ENCODE results near the gene PI4KB. TPM values are rescaled to one million over a fixed set of nuclear protein-coding genes. Genes with fewer than 3 reads are reported as not detected.

The PI4KB gene
- total and polyA plus RNA-seq, 10 donors, result 25.6 to 85.4 (median 66.3) TPM

- 38 to 61% (median 45%) methylated on average over 7 to 9 of the region's 9 CpGs for WGBS, 5 donors
- TF ChIP-seq POLR2A (IDR thresholded peaks at IDR 0.05) (no peak), POLR2AphosphoS5 (IDR thresholded peaks at IDR 0.05) (peak in 2 of 3 donors; percentile 18 to 35)
- Histone ChIP-seq H3K36me3 (peaks cover 0 to 16% (median 0%) of the 10 kb centered on the region in 6 donors), H3K27me3 (replicated peaks in 1 of 7) (no peaks in the 10 kb centered on the region), H3K27ac (peak overlapping the region in 7 of 8 donors; percentile 61 to 89 (median 84)), H3K4me1 (peaks cover 18 to 63% (median 47%) of the 10 kb centered on the region in 6 donors), H3K4me3 (peak overlapping the region in 6 of 8 donors; percentile 23 to 67 (median 42)), H3K9me3 (no peaks in the 10 kb centered on the region)
- intact Hi-C loops (cut with DNase I; ENCODE audit: low total_unique reads), result no loop called here
- DNase-seq, result no peak
Observed at GRCh38 chr1:151371370-151372057, 44.3 kb upstream of the PI4KB start.

GRCh38 chr1:151370211-151370911 lies 43.1 kb upstream of the PI4KB start:
- peaks cover 0 to 27% (median 3%) of the 10 kb centered on the region in 6 donors for H3K36me3 ChIP-seq
- 53 to 65% (median 61%) methylated on average over 6 of the region's 6 CpGs for WGBS, 5 donors
- peaks cover 18 to 66% (median 47%) of the 10 kb centered on the region in 6 donors for H3K4me1 ChIP-seq
- H3K9me3 ChIP-seq, result no peaks in the 10 kb centered on the region
- TF ChIP-seq POLR2A (IDR thresholded peaks at IDR 0.05), result no peak
- no peak for TF ChIP-seq POLR2AphosphoS5 (IDR thresholded peaks at IDR 0.05)
- no peak for TF ChIP-seq CTCF (IDR thresholded peaks at IDR 0.05 in 8 of 11, conservative IDR thresholded peaks at IDR 0.05 in 3 of 11)
- DNase-seq, result peak; percentile 63
- H3K27ac ChIP-seq, result peak overlapping the region in 7 of 8 donors; percentile 24 to 89 (median 84)
- H3K27me3 ChIP-seq (replicated peaks in 1 of 7), result no peaks in the 10 kb centered on the region
- intact Hi-C loops (cut with DNase I; ENCODE audit: low total_unique reads), result no loop called here
- peak overlapping the region in 1 of 8 donors; percentile 4 for H3K4me3 ChIP-seq

GRCh38 chr1:151369621-151370048 lies 42.4 kb upstream of the PI4KB start:
- H3K9me3 ChIP-seq, result no peaks in the 10 kb centered on the region
- no peak overlapping the region for H3K4me3 ChIP-seq
- H3K27ac ChIP-seq, result peak overlapping the region; percentile 19 to 89 (median 81)
- TF ChIP-seq POLR2AphosphoS5 (IDR thresholded peaks at IDR 0.05) (no peak), POLR2A (IDR thresholded peaks at IDR 0.05) (no peak), CTCF (IDR thresholded peaks at IDR 0.05 in 8 of 11, conservative IDR thresholded peaks at IDR 0.05 in 3 of 11) (no peak)
- peaks cover 0 to 34% (median 3%) of the 10 kb centered on the region in 6 donors for H3K36me3 ChIP-seq
- no peak for DNase-seq
- WGBS, 5 donors, result 86 to 91% (median 88%) methylated on average over 14 to 15 of the region's 15 CpGs
- peaks cover 18 to 66% (median 47%) of the 10 kb centered on the region in 6 donors for H3K4me1 ChIP-seq
- no peaks in the 10 kb centered on the region for H3K27me3 ChIP-seq (replicated peaks in 1 of 7)
- intact Hi-C loops (cut with DNase I; ENCODE audit: low total_unique reads), result no loop called here

- no peaks in the 10 kb centered on the region for H3K27me3 ChIP-seq (replicated peaks in 1 of 7)
- WGBS, 5 donors, result 87 to 92% (median 90%) methylated on average over 7 of the region's 7 CpGs
- H3K4me1 ChIP-seq, result peaks cover 18 to 66% (median 47%) of the 10 kb centered on the region in 6 donors
- no peak for TF ChIP-seq POLR2A (IDR thresholded peaks at IDR 0.05)
- no peak for TF ChIP-seq CTCF (IDR thresholded peaks at IDR 0.05 in 8 of 11, conservative IDR thresholded peaks at IDR 0.05 in 3 of 11)
- no peak for TF ChIP-seq POLR2AphosphoS5 (IDR thresholded peaks at IDR 0.05)
- H3K4me3 ChIP-seq, result no peak overlapping the region
- intact Hi-C loops (cut with DNase I; ENCODE audit: low total_unique reads), result no loop called here
- peaks cover 0 to 38% (median 3%) of the 10 kb centered on the region in 6 donors for H3K36me3 ChIP-seq
- DNase-seq, result peak; percentile 37
- peak overlapping the region; percentile 19 to 89 (median 81) for H3K27ac ChIP-seq
- H3K9me3 ChIP-seq, result no peaks in the 10 kb centered on the region
Observed at GRCh38 chr1:151369302-151369610, 42.0 kb upstream of the PI4KB start.

Measured in spleen (tissue), 11 donors.